Activated CD4-positive, alpha-beta T cell treated with anti-CD3 and anti-CD28 coated beads, Interleukin-2, amount 50 U/mL, for 24 hours (primary cell): ENCODE data around the gene PLA2G2F.
A peak's percentile ranks its signal among the peaks of the same experiment; 100 is the strongest.

Source experiments
- DNase-seq, 2 donors: peaks; one replicate each; pipeline ENCODE4 v3.0.0-alpha.2; 2020; ENCODE audit warnings: low read depth in 1 of 2, low spot score in 1 of 2

Gene PLA2G2F

GRCh38 chr1:20141466-20141865 lies 2.3 kb downstream of the PLA2G2F start:
- DNase-seq, result no peak

GRCh38 chr1:20142001-20142710 lies 3.0 kb downstream of the PLA2G2F start:
- DNase-seq, result no peak

- DNase-seq, result no peak
Observed at GRCh38 chr1:20143318-20143717, 4.2 kb downstream of the PLA2G2F start.

GRCh38 chr1:20143734-20144565 lies 4.8 kb downstream of the PLA2G2F start:
- no peak for DNase-seq

- DNase-seq, result no peak
Observed at GRCh38 chr1:20147846-20148570, 8.9 kb downstream of the PLA2G2F start.

GRCh38 chr1:20148571-20149500 lies 9.7 kb downstream of the PLA2G2F start:
- no peak for DNase-seq

GRCh38 chr1:20149601-20150325 lies 10.6 kb downstream of the PLA2G2F start:
- no peak for DNase-seq

- no peak for DNase-seq
Observed at GRCh38 chr1:20150326-20150705, 11.2 kb downstream of the PLA2G2F start.

- no peak for DNase-seq
Observed at GRCh38 chr1:20150969-20151368, 11.8 kb downstream of the PLA2G2F start.

GRCh38 chr1:20151906-20152598 lies 12.9 kb downstream of the PLA2G2F start:
- DNase-seq, result peak; percentile 72 to 75

GRCh38 chr1:20152599-20152930 lies 13.4 kb downstream of the PLA2G2F start:
- no peak for DNase-seq

- no peak for DNase-seq
Observed at GRCh38 chr1:20153000-20153418, 13.9 kb downstream of the PLA2G2F start.

GRCh38 chr1:20154301-20154831 lies 15.2 kb downstream of the PLA2G2F start:
- DNase-seq, result no peak

GRCh38 chr1:20158358-20159070 lies 19.4 kb downstream of the PLA2G2F start:
- no peak for DNase-seq

- DNase-seq, result no peak
Observed at GRCh38 chr1:20160034-20160433, 20.9 kb downstream of the PLA2G2F start.

- DNase-seq, result no peak
Observed at GRCh38 chr1:20164694-20165202, 25.6 kb downstream of the PLA2G2F start.

- no peak for DNase-seq
Observed at GRCh38 chr1:20165522-20165951, 26.4 kb downstream of the PLA2G2F start.

GRCh38 chr1:20166051-20166450 lies 26.9 kb downstream of the PLA2G2F start:
- no peak for DNase-seq
